Smooth muscle cell (in vitro differentiated cells): ENCODE data around the gene ATP1A3. TPM values are rescaled to one million over a fixed set of nuclear protein-coding genes. Genes with fewer than 3 reads are reported as not detected.
A peak's percentile ranks its signal among the peaks of the same experiment; 100 is the strongest.

ENCODE experiments used
- DNase-seq: peaks from one replicate; lab custom pipeline; 2025; ENCODE audit not compliant: unreplicated experiment; lab: John Stamatoyannopoulos, UW
- H2AFZ ChIP-seq: fragments of 200-600 bp; sonication (generic); 2 replicates; pipeline ENCODE4 v1.6.0; 2016; ENCODE audit warnings: antibody characterized with exemption, low read depth, mild to moderate bottlenecking
- H3F3A ChIP-seq: fragments of 200-600 bp; sonication (generic); 2 replicates; pipeline ENCODE4 v1.6.0; 2017; ENCODE audit warnings: antibody characterized with exemption, low read depth
- H3K27ac ChIP-seq: fragments of 200-600 bp; sonication (generic); 2 replicates; pipeline ENCODE4 v1.5.1; 2016; ENCODE audit warnings: low read depth, mild to moderate bottlenecking
- H3K27me3 ChIP-seq: fragments of 200-600 bp; sonication (generic); 2 replicates; pipeline ENCODE4 v1.6.1; 2016; ENCODE audit warnings: low read depth, mild to moderate bottlenecking
- H3K36me3 ChIP-seq: fragments of 200-600 bp; sonication (generic); 2 replicates; pipeline ENCODE4 v1.5.1; 2016; ENCODE audit warnings: low read depth
- H3K4me1 ChIP-seq: fragments of 200-600 bp; sonication (generic); 2 replicates; pipeline ENCODE4 v1.5.1; 2016; ENCODE audit warnings: low read depth
- H3K4me2 ChIP-seq: fragments of 200-600 bp; sonication (generic); 2 replicates; pipeline ENCODE4 v1.6.0; 2016; ENCODE audit warnings: mild to moderate bottlenecking
- H3K4me3 ChIP-seq: fragments of 200-600 bp; sonication (generic); 2 replicates; pipeline ENCODE4 v1.5.1; 2016; ENCODE audit warnings: mild to moderate bottlenecking
- H3K79me2 ChIP-seq: fragments of 200-600 bp; sonication (generic); 2 replicates; pipeline ENCODE4 v1.6.0; 2016; ENCODE audit warnings: low read depth, mild to moderate bottlenecking
- H3K9ac ChIP-seq: fragments of 200-600 bp; sonication (generic); 2 replicates; pipeline ENCODE4 v1.6.0; 2016; ENCODE audit warnings: low read depth
- H3K9me3 ChIP-seq: fragments of 200-600 bp; sonication (generic); replicated peaks from 2 replicates; pipeline ENCODE4 v1.5.1; 2016; ENCODE audit warnings: low read depth
- H4K20me1 ChIP-seq: fragments of 200-600 bp; sonication (generic); 2 replicates; pipeline ENCODE4 v1.6.0; 2016; ENCODE audit warnings: low read depth
- WGBS: methylation state at CpG from one replicate; pipeline ENCODE4 v1.1.7; 2016; ENCODE audit warnings: low lambda C conversion rate; 5-methylcytosine and 5-hydroxymethylcytosine counted together
- polyA plus RNA-seq: library from polyadenylated mRNA; unstranded; fragments of >200 nt; fragmentation: Nextera tagmentation; extraction: Ambion mirVana; gene quantifications from 2 replicates; pipeline ENCODE4 v1.2.1, GENCODE V29; 2016
- total RNA-seq: library from RNA; depleted of rRNA; stranded (reverse); fragments of >200 nt; gene quantifications from 2 replicates; pipeline ENCODE4 v1.2.3, GENCODE V29; 2014
- TF ChIP-seq, protein P1 (sequence below): fragments of 200-600 bp; sonication (generic); IDR thresholded peaks from 2 replicates; pipeline ENCODE4 v1.5.1; 2017; ENCODE audit warnings: borderline replicate concordance, mild to moderate bottlenecking, antibody characterized with exemption; ENCODE audit not compliant: insufficient read depth, poor library complexity, severe bottlenecking

ATP1A3 gene
- total and polyA plus RNA-seq, 2 experiments from 2014 or later = not detected

DNA sequence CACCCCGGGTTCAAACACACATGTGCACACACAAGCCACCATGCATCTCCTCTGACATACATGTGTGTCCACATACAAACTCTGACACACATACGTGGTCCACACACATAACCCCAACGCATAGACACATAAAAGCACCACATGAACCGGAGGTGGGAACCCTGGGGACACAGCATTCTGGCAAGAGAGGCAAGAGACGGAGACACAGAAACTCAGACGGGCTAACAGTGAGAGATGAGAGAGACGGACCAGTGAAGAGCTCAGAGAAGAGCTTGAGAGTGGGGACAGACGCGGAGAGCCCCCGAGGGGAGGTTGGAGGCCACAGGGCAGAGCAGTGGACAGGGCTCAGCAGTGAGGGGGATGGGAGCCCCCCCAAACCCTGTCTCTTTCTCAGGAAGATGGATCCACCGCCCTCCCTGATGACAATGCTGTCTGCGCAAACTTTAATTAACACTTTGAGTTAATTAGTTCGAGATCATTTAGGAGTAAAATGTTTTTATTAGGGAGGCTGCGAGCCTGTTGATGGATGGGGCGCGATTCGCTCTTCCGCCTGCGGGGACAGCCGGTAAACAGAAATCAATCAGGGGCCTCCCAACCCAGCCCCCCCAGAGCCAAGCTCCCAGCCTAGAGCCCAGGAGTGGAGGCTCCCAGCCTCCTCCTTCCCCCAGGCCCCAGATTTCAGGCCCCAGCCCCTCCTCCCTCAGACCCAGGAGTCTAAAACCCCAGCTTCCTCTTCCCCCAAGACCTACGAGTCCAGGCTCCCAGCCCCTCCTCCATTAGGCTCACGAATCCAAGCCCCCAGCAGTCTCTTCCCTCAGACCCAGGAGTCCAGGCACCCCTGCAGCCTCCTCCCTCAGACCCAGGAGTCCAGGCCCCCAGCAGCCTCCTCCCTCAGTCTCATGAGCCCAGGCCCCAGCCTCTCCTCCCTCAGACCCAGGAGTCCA, 56.2 kb downstream of the ATP1A3 start:
- Histone ChIP-seq H3K4me2 (no peak overlapping the region), H3F3A (no peaks in the 10 kb centered on the region), H3K9ac (no peak overlapping the region), H3K4me1 (no peaks in the 10 kb centered on the region), H3K27me3 (peaks cover 49% of the 10 kb centered on the region), H3K9me3 (no peaks in the 10 kb centered on the region), H3K36me3 (no peaks in the 10 kb centered on the region), H4K20me1 (no peaks in the 10 kb centered on the region), H3K79me2 (no peaks in the 10 kb centered on the region), H2AFZ (no peak overlapping the region), H3K4me3 (no peak overlapping the region), H3K27ac (no peak overlapping the region)
- WGBS = 60% methylated on average over 19 of the region's 22 CpGs
- TF ChIP-seq, protein P1, sequence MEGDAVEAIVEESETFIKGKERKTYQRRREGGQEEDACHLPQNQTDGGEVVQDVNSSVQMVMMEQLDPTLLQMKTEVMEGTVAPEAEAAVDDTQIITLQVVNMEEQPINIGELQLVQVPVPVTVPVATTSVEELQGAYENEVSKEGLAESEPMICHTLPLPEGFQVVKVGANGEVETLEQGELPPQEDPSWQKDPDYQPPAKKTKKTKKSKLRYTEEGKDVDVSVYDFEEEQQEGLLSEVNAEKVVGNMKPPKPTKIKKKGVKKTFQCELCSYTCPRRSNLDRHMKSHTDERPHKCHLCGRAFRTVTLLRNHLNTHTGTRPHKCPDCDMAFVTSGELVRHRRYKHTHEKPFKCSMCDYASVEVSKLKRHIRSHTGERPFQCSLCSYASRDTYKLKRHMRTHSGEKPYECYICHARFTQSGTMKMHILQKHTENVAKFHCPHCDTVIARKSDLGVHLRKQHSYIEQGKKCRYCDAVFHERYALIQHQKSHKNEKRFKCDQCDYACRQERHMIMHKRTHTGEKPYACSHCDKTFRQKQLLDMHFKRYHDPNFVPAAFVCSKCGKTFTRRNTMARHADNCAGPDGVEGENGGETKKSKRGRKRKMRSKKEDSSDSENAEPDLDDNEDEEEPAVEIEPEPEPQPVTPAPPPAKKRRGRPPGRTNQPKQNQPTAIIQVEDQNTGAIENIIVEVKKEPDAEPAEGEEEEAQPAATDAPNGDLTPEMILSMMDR = peak; percentile 13
- DNase-seq = no peak

DNA sequence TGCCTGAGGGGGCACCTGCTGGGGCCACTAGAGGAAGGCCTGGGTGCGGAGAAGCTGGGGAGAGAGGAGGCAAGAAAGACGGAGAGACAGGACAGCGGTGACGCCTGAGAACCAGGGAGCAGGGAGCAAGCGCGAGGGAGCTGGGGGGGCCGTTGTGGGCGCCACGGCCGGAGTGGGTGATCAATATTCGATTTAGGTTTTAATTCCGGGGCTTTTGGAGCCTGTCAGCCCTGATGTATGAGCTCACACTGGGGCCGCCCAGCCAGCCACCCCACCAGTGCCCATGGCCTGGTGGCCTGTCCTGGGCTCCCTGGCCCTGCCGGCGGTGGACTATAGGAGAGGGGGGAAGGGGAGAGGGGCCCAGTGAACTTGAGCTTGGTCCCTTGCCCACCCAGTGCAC, 57.1 kb downstream of the ATP1A3 start:
- TF ChIP-seq, protein P1 = no peak
- Histone ChIP-seq H3K36me3 (no peaks in the 10 kb centered on the region), H3K9ac (no peak overlapping the region), H3F3A (no peaks in the 10 kb centered on the region), H3K4me1 (no peaks in the 10 kb centered on the region), H3K27me3 (peaks cover 58% of the 10 kb centered on the region), H4K20me1 (no peaks in the 10 kb centered on the region), H3K4me3 (no peak overlapping the region), H2AFZ (no peak overlapping the region), H3K79me2 (no peaks in the 10 kb centered on the region), H3K27ac (no peak overlapping the region), H3K9me3 (no peaks in the 10 kb centered on the region), H3K4me2 (no peak overlapping the region)
- DNase-seq = no peak
- WGBS = 70% methylated on average over 15 of the region's 15 CpGs

DNA sequence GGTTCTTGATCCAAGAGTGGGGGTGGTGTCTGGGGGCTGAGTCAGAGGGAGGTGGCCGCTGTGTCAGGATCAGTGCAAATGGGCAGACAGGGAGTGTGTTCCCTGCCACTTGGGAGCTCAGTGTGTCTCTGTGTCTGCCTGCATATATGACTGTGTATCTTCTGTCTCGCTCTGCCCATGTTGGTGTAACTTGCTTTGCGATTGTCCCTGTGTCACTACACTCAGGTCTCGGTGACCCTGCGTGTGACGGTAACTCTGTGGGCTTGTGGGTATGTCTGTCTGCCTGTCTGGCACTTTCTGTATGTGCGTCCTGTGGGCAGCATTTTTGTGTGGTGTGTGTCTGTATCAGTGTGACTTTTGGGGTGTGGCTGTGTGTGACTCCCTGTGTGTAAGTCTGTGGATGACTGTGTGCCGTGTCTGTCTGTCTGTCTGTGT, 57.6 kb downstream of the ATP1A3 start:
- H3K4me1 ChIP-seq = no peaks in the 10 kb centered on the region
- H3K9ac ChIP-seq = no peak overlapping the region
- no peaks in the 10 kb centered on the region for H3K79me2 ChIP-seq
- no peak overlapping the region for H2AFZ ChIP-seq
- H3K4me3 ChIP-seq = no peak overlapping the region
- no peaks in the 10 kb centered on the region for H3K9me3 ChIP-seq
- H3K27me3 ChIP-seq = peaks cover 63% of the 10 kb centered on the region
- TF ChIP-seq, protein P1 = no peak
- 70% methylated on average over 8 of the region's 8 CpGs for WGBS
- H3F3A ChIP-seq = no peaks in the 10 kb centered on the region
- no peak overlapping the region for H3K4me2 ChIP-seq
- H4K20me1 ChIP-seq = no peaks in the 10 kb centered on the region
- no peak for DNase-seq
- H3K27ac ChIP-seq = no peak overlapping the region
- no peaks in the 10 kb centered on the region for H3K36me3 ChIP-seq
